GM19463 (cell line): Measurements from ENCODE around the gene FOXF1.

Experiments
- ATAC-seq: cut with Tn5 transposase; IDR thresholded peaks from one replicate; pipeline ENCODE4 v1.9.1; 2021; ENCODE audit warnings: mild to moderate bottlenecking, moderate library complexity; ENCODE audit not compliant: unreplicated experiment

FOXF1 gene

GRCh38 chr16:86492267-86492960 is 17.9 kb upstream of the FOXF1 start:
- ATAC-seq = no peak

GRCh38 chr16:86492961-86493629 is 17.2 kb upstream of the FOXF1 start:
- no peak for ATAC-seq

GRCh38 chr16:86494039-86494564 is 16.2 kb upstream of the FOXF1 start:
- ATAC-seq = no peak

GRCh38 chr16:86494565-86495356 is 15.6 kb upstream of the FOXF1 start:
- ATAC-seq = no peak

- ATAC-seq = no peak
Observed at GRCh38 chr16:86495357-86495701, 15.0 kb upstream of the FOXF1 start.

- no peak for ATAC-seq
Observed at GRCh38 chr16:86495756-86496261, 14.5 kb upstream of the FOXF1 start.

- ATAC-seq = no peak
Observed at GRCh38 chr16:86496262-86496928, 13.9 kb upstream of the FOXF1 start.

GRCh38 chr16:86496929-86497461 is 13.3 kb upstream of the FOXF1 start:
- no peak for ATAC-seq

GRCh38 chr16:86497551-86498021 is 12.7 kb upstream of the FOXF1 start:
- no peak for ATAC-seq

GRCh38 chr16:86498155-86498670 is 12.1 kb upstream of the FOXF1 start:
- ATAC-seq = no peak

- ATAC-seq = no peak
Observed at GRCh38 chr16:86498671-86499439, 11.5 kb upstream of the FOXF1 start.

GRCh38 chr16:86499440-86499786 is 10.9 kb upstream of the FOXF1 start:
- no peak for ATAC-seq

GRCh38 chr16:86499889-86500707 is 10.2 kb upstream of the FOXF1 start:
- no peak for ATAC-seq

GRCh38 chr16:86500708-86501510 is 9.4 kb upstream of the FOXF1 start:
- no peak for ATAC-seq

GRCh38 chr16:86501989-86502855 is 8.1 kb upstream of the FOXF1 start:
- no peak for ATAC-seq

GRCh38 chr16:86502856-86503748 is 7.2 kb upstream of the FOXF1 start:
- no peak for ATAC-seq
